ENCODE data around the gene MYO15B. TPM values are rescaled to one million over a fixed set of nuclear protein-coding genes. Genes with fewer than 3 reads are reported as not detected.
A peak's percentile ranks its signal among the peaks of the same experiment; 100 is the strongest.
"Not testable (repeated sequence)": the region's sequence is repeated elsewhere in the genome, so short reads cannot be mapped to it uniquely, and the experiment has no call there.

The MYO15B gene
- total RNA-seq, 2 donors from 2014 or later, result 49.0 to 66.7 TPM

GRCh38 chr17:75634754-75635609, 47.4 kb downstream of the MYO15B start:
- Mint-ChIP-seq H3K27ac (no peak overlapping the region), H3K4me3 (no peak overlapping the region), H3K36me3 (no peaks in the 10 kb centered on the region), H3K4me1 (ENCODE audit: low read depth in 2 of 2) (peaks cover 0 to 3% of the 10 kb centered on the region in 2 donors), H3K27me3 (no peaks in the 10 kb centered on the region), H3K9me3 (no peaks in the 10 kb centered on the region)
- ATAC-seq, result no peak
- DNase-seq (ENCODE audit: low spot score), result no peak

- no peak for DNase-seq (ENCODE audit: low spot score)
- Mint-ChIP-seq H3K4me3 (no peak overlapping the region), H3K9me3 (no peaks in the 10 kb centered on the region), H3K27ac (no peak overlapping the region), H3K36me3 (no peaks in the 10 kb centered on the region), H3K4me1 (ENCODE audit: low read depth in 2 of 2) (peaks cover 0 to 3% of the 10 kb centered on the region in 2 donors), H3K27me3 (no peaks in the 10 kb centered on the region)
- ATAC-seq, result no peak
These were observed 48.1 kb downstream of the MYO15B start for GRCh38 chr17:75635610-75636202.

GRCh38 chr17:75636381-75637142, 49.0 kb downstream of the MYO15B start:
- Mint-ChIP-seq H3K27ac (no peak overlapping the region), H3K27me3 (no peaks in the 10 kb centered on the region), H3K9me3 (no peaks in the 10 kb centered on the region), H3K4me1 (ENCODE audit: low read depth in 2 of 2) (peaks cover 0 to 3% of the 10 kb centered on the region in 2 donors), H3K36me3 (no peaks in the 10 kb centered on the region), H3K4me3 (no peak overlapping the region)
- no peak for DNase-seq (ENCODE audit: low spot score)
- ATAC-seq, result no peak

GRCh38 chr17:75637143-75637538, 49.5 kb downstream of the MYO15B start:
- Mint-ChIP-seq H3K9me3 (no peaks in the 10 kb centered on the region), H3K36me3 (no peaks in the 10 kb centered on the region), H3K4me3 (no peak overlapping the region), H3K27me3 (no peaks in the 10 kb centered on the region), H3K27ac (no peak overlapping the region), H3K4me1 (ENCODE audit: low read depth in 2 of 2) (peaks cover 0 to 3% of the 10 kb centered on the region in 2 donors)
- no peak for DNase-seq (ENCODE audit: low spot score)
- no peak for ATAC-seq

- Mint-ChIP-seq H3K4me1 (ENCODE audit: low read depth in 2 of 2) (peaks cover 0 to 5% of the 10 kb centered on the region in 2 donors), H3K9me3 (no peaks in the 10 kb centered on the region), H3K4me3 (no peak overlapping the region), H3K27ac (no peak overlapping the region), H3K36me3 (no peaks in the 10 kb centered on the region), H3K27me3 (no peaks in the 10 kb centered on the region)
- DNase-seq (ENCODE audit: low spot score) (no peak), ATAC-seq (no peak)
These were observed 50.0 kb downstream of the MYO15B start for GRCh38 chr17:75637551-75637950.

GRCh38 chr17:75638039-75638438, 50.4 kb downstream of the MYO15B start:
- not testable (repeated sequence) for H3K4me1 Mint-ChIP-seq (ENCODE audit: low read depth in 2 of 2); H3K9me3 Mint-ChIP-seq; H3K4me3 Mint-ChIP-seq; H3K36me3 Mint-ChIP-seq; H3K27ac Mint-ChIP-seq; H3K27me3 Mint-ChIP-seq; ATAC-seq; DNase-seq (ENCODE audit: low spot score)

- Mint-ChIP-seq H3K36me3 (no peaks in the 10 kb centered on the region), H3K4me3 (no peak overlapping the region), H3K4me1 (ENCODE audit: low read depth in 2 of 2) (peaks cover 0 to 4% of the 10 kb centered on the region in 2 donors), H3K9me3 (no peaks in the 10 kb centered on the region), H3K27ac (no peak overlapping the region), H3K27me3 (no peaks in the 10 kb centered on the region)
- ATAC-seq (no peak), DNase-seq (ENCODE audit: low spot score) (peak; percentile 41)
These were observed 51.3 kb downstream of the MYO15B start for GRCh38 chr17:75638893-75639292.

GRCh38 chr17:75639327-75639726, 51.7 kb downstream of the MYO15B start:
- ATAC-seq (no peak), DNase-seq (ENCODE audit: low spot score) (peak; percentile 45)
- Mint-ChIP-seq H3K36me3 (no peaks in the 10 kb centered on the region), H3K27me3 (no peaks in the 10 kb centered on the region), H3K27ac (no peak overlapping the region), H3K4me3 (no peak overlapping the region), H3K9me3 (no peaks in the 10 kb centered on the region), H3K4me1 (ENCODE audit: low read depth in 2 of 2) (peaks cover 0 to 2% of the 10 kb centered on the region in 2 donors)

- DNase-seq (ENCODE audit: low spot score) (peak; percentile 59), ATAC-seq (no peak)
- Mint-ChIP-seq H3K36me3 (no peaks in the 10 kb centered on the region), H3K4me1 (ENCODE audit: low read depth in 2 of 2) (peaks cover 0 to 2% of the 10 kb centered on the region in 2 donors), H3K27me3 (no peaks in the 10 kb centered on the region), H3K4me3 (no peak overlapping the region), H3K27ac (no peak overlapping the region), H3K9me3 (no peaks in the 10 kb centered on the region)
These were observed 52.4 kb downstream of the MYO15B start for GRCh38 chr17:75639771-75640555.

GRCh38 chr17:75640556-75641119, 53.0 kb downstream of the MYO15B start:
- DNase-seq (ENCODE audit: low spot score) (no peak), ATAC-seq (no peak)

GRCh38 chr17:75641343-75641742, 53.7 kb downstream of the MYO15B start:
- no peak overlapping the region for H3K27ac Mint-ChIP-seq
- H3K4me3 Mint-ChIP-seq, result no peak overlapping the region
- no peaks in the 10 kb centered on the region for H3K9me3 Mint-ChIP-seq
- ATAC-seq (no peak), DNase-seq (ENCODE audit: low spot score) (peak; percentile 44)
- H3K27me3 Mint-ChIP-seq, result no peaks in the 10 kb centered on the region
- peaks cover 7 to 9% of the 10 kb centered on the region in 2 donors for H3K4me1 Mint-ChIP-seq (ENCODE audit: low read depth in 2 of 2)
- H3K36me3 Mint-ChIP-seq, result no peaks in the 10 kb centered on the region

More at GRCh38 chr17:75640556-75641119, 53.0 kb downstream of the MYO15B start:
- no peaks in the 10 kb centered on the region for H3K9me3 Mint-ChIP-seq
- H3K27ac Mint-ChIP-seq, result no peak overlapping the region
- peaks cover 1 to 3% of the 10 kb centered on the region in 2 donors for H3K4me1 Mint-ChIP-seq (ENCODE audit: low read depth in 2 of 2)
- no peaks in the 10 kb centered on the region for H3K27me3 Mint-ChIP-seq
- H3K36me3 Mint-ChIP-seq, result no peaks in the 10 kb centered on the region
- H3K4me3 Mint-ChIP-seq, result no peak overlapping the region

- DNase-seq (ENCODE audit: low spot score) (no peak), ATAC-seq (no peak)
- no peaks in the 10 kb centered on the region for H3K9me3 Mint-ChIP-seq
- no peak overlapping the region for H3K4me3 Mint-ChIP-seq
- peaks cover 7 to 13% of the 10 kb centered on the region in 2 donors for H3K4me1 Mint-ChIP-seq (ENCODE audit: low read depth in 2 of 2)
- H3K36me3 Mint-ChIP-seq, result no peaks in the 10 kb centered on the region
- no peaks in the 10 kb centered on the region for H3K27me3 Mint-ChIP-seq
- H3K27ac Mint-ChIP-seq, result no peak overlapping the region
These were observed 54.7 kb downstream of the MYO15B start for GRCh38 chr17:75642182-75642783.

Data from natural killer cell treated with Interleukin-12 subunit alpha and Interleukin-12 subunit beta and Interleukin-15 and Interleukin-18, amount 100 ng/mL, for 72 hours (primary cell).